SK-N-SH treated with all-trans-retinoic acid at 6 μM for 48 hours (cell line): Measurements from ENCODE around the gene DNAJC24.

Experiments used
- ATAC-seq: fragments of 200-7000 bp; cut with Tn5 transposase; 3 replicates; pipeline ENCODE4 v1.9.1; 2020; ENCODE audit warnings: mild to moderate bottlenecking, moderate library complexity
- ARNTL ChIP-seq: fragments of 450-650 bp; formaldehyde crosslinking; IDR thresholded peaks from 2 replicates; pipeline ENCODE4 v1.5.0; 2020; ENCODE audit warnings: low read depth, mild to moderate bottlenecking, moderate library complexity, borderline replicate concordance
- BACH2 ChIP-seq: fragments of 250-450 bp; sonication (Bioruptor Pico); IDR thresholded peaks from 2 replicates; pipeline ENCODE4 v1.9.0; 2021; ENCODE audit warnings: mild to moderate bottlenecking, borderline replicate concordance
- CSDC2 ChIP-seq: fragments of 250-450 bp; sonication (Bioruptor Pico); IDR thresholded peaks from 2 replicates; pipeline ENCODE4 v1.5.0; 2020; ENCODE audit warnings: mild to moderate bottlenecking, moderate library complexity
- ESRRG ChIP-seq: fragments of 250-450 bp; sonication (Bioruptor Pico); IDR thresholded peaks from 2 replicates; pipeline ENCODE4 v1.6.1; 2021; ENCODE audit warnings: mild to moderate bottlenecking
- GLIS3 ChIP-seq: fragments of 250-450 bp; sonication (Bioruptor Pico); IDR thresholded peaks from 2 replicates; pipeline ENCODE4 v1.5.0; 2020; ENCODE audit warnings: mild to moderate bottlenecking, moderate library complexity
- ISL1 ChIP-seq: fragments of 250-450 bp; sonication (Bioruptor Pico); IDR thresholded peaks from 2 replicates; pipeline ENCODE4 v2.1.2; 2022; ENCODE audit warnings: mild to moderate bottlenecking, moderate library complexity
- OSR1 ChIP-seq: fragments of 250-450 bp; sonication (Bioruptor Pico); IDR thresholded peaks from 2 replicates; pipeline ENCODE4 v1.8.0; 2022; ENCODE audit warnings: moderate library complexity, mild to moderate bottlenecking, inconsistent platforms
- PPARA ChIP-seq: fragments of 250-450 bp; sonication (Bioruptor Pico); IDR thresholded peaks from 2 replicates; pipeline ENCODE4 v1.5.0; 2020; ENCODE audit warnings: mild to moderate bottlenecking, borderline replicate concordance
- RARB ChIP-seq: fragments of 250-450 bp; sonication (Bioruptor Pico); IDR thresholded peaks from 2 replicates; pipeline ENCODE4 v1.8.0; 2021; ENCODE audit warnings: mild to moderate bottlenecking, moderate library complexity
- SNAI2 ChIP-seq: fragments of 250-450 bp; sonication (Bioruptor Pico); IDR thresholded peaks from 2 replicates; pipeline ENCODE4 v1.5.0; 2020; ENCODE audit warnings: mild to moderate bottlenecking, moderate library complexity
- TOX ChIP-seq: fragments of 250-450 bp; sonication (Bioruptor Pico); IDR thresholded peaks from 2 replicates; pipeline ENCODE4 v1.8.0; 2021; ENCODE audit warnings: mild to moderate bottlenecking, moderate library complexity, borderline replicate concordance
- ZC3H10 ChIP-seq: fragments of 250-450 bp; sonication (Bioruptor Pico); IDR thresholded peaks from 2 replicates; pipeline ENCODE4 v1.5.1; 2021; ENCODE audit warnings: mild to moderate bottlenecking, moderate library complexity
- ZFP3 ChIP-seq: fragments of 250-450 bp; sonication (Bioruptor Pico); IDR thresholded peaks from 2 replicates; pipeline ENCODE4 v1.5.0; 2020; ENCODE audit warnings: mild to moderate bottlenecking, moderate library complexity
- ZNF565 ChIP-seq: fragments of 450-650 bp; formaldehyde crosslinking; conservative IDR thresholded peaks from 2 replicates; pipeline ENCODE4 v1.5.0; 2020; ENCODE audit warnings: low read depth, mild to moderate bottlenecking, moderate library complexity
- ZNF70 ChIP-seq: fragments of 450-650 bp; formaldehyde crosslinking; IDR thresholded peaks from 2 replicates; pipeline ENCODE4 v1.5.0; 2020; ENCODE audit warnings: mild to moderate bottlenecking, moderate library complexity
- ZNF8 ChIP-seq: fragments of 450-650 bp; formaldehyde crosslinking; IDR thresholded peaks from 2 replicates; pipeline ENCODE4 v1.5.0; 2020; ENCODE audit warnings: mild to moderate bottlenecking, moderate library complexity
- TF ChIP-seq, protein P1 (sequence below): fragments of 250-450 bp; sonication (Bioruptor Pico); IDR thresholded peaks from 2 replicates; pipeline ENCODE4 v1.5.1; 2020; ENCODE audit warnings: low read depth, mild to moderate bottlenecking, moderate library complexity
- TF ChIP-seq, protein P2 (sequence below): fragments of 250-450 bp; sonication (Bioruptor Pico); IDR thresholded peaks from 2 replicates; pipeline ENCODE4 v1.5.1; 2021; ENCODE audit warnings: mild to moderate bottlenecking, moderate library complexity
- TF ChIP-seq, protein P3 (sequence below): fragments of 250-450 bp; sonication (Bioruptor Pico); IDR thresholded peaks from 2 replicates; pipeline ENCODE4 v1.8.0; 2020; ENCODE audit warnings: mild to moderate bottlenecking, moderate library complexity, borderline replicate concordance
- TF ChIP-seq, protein P4 (sequence below): fragments of 250-450 bp; sonication (Bioruptor Pico); IDR thresholded peaks from 2 replicates; pipeline ENCODE4 v1.5.0; 2020; ENCODE audit warnings: mild to moderate bottlenecking, moderate library complexity

Gene DNAJC24

DNA sequence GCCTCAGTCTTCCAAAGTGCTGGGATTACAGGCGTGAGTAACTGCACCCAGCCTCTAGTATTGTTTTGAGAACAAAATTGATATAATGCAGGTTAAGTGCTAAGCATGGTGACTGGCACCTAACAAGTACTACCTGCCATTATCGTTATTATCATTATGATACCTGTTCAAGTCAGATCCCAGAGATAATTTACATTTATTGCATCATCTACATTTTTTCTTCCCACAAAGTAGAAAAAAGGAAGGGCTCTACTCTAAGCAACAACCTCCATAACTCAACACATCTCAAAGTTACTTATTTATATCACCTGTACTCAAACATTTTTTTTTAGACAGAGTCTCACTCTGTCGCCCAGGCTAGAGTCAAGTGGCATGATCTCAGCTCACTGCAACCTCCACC, 42.2 kb upstream of the DNAJC24 start:
- TF ChIP-seq ZNF565 (no peak), ZNF70 (no peak), SNAI2 (CRISPR knock-in tag) (no peak), RARB (CRISPR knock-in tag) (no peak), BACH2 (CRISPR knock-in tag) (no peak), ISL1 (no peak), ZC3H10 (CRISPR knock-in tag) (no peak)
- TF ChIP-seq, protein P1, sequence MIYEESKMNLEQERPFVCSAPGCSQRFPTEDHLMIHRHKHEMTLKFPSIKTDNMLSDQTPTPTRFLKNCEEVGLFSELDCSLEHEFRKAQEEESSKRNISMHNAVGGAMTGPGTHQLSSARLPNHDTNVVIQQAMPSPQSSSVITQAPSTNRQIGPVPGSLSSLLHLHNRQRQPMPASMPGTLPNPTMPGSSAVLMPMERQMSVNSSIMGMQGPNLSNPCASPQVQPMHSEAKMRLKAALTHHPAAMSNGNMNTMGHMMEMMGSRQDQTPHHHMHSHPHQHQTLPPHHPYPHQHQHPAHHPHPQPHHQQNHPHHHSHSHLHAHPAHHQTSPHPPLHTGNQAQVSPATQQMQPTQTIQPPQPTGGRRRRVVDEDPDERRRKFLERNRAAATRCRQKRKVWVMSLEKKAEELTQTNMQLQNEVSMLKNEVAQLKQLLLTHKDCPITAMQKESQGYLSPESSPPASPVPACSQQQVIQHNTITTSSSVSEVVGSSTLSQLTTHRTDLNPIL (CRISPR knock-in tag) = no peak
- TF ChIP-seq, protein P2, sequence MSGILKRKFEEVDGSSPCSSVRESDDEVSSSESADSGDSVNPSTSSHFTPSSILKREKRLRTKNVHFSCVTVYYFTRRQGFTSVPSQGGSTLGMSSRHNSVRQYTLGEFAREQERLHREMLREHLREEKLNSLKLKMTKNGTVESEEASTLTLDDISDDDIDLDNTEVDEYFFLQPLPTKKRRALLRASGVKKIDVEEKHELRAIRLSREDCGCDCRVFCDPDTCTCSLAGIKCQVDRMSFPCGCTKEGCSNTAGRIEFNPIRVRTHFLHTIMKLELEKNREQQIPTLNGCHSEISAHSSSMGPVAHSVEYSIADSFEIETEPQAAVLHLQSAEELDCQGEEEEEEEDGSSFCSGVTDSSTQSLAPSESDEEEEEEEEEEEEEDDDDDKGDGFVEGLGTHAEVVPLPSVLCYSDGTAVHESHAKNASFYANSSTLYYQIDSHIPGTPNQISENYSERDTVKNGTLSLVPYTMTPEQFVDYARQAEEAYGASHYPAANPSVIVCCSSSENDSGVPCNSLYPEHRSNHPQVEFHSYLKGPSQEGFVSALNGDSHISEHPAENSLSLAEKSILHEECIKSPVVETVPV (CRISPR knock-in tag) = no peak
- no peak for ATAC-seq

DNA sequence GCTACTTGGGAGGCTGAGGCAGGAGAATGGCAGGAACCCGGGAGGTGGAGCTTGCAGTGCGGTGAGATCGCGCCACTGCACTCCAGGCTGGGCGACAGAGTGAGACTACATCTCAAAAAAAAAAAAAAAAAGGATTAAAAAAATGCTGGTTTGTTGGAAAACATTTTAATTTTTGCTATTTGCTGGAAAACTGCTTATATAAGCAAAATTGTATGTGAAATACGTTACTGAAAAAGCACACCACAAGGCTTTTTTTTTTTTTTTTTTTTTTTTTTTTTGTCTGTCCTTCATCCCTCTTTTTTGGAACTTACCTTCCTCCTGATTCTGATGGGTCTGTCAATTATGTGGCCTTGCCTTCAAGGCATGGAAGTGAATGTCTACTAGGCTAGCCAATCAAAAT, 41.0 kb upstream of the DNAJC24 start:
- ATAC-seq = no peak
- TF ChIP-seq ISL1 (no peak), BACH2 (CRISPR knock-in tag) (no peak), CSDC2 (CRISPR knock-in tag) (no peak)

DNA sequence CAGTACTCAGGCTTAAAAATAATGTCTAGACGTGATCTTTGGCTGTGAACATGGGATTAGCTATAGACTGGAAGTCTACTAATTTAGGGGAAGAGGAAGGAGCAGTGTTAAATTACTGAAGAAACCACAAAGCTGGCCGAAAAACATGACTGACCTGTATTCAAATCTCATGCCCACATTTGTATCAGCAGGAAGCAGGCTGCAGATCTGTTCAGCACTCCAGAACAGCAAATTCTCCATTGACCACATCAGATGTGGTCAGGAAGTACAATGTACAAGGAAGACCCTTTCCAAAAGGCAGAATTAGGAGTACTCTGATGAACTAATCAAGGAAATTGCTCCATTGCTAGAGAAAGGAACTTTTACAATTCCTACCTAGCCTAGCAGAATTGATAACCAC, 31.9 kb upstream of the DNAJC24 start:
- TF ChIP-seq ESRRG (CRISPR knock-in tag) (no peak), CSDC2 (CRISPR knock-in tag) (no peak), PPARA (CRISPR knock-in tag) (no peak), ARNTL (CRISPR knock-in tag) (no peak), ZFP3 (CRISPR knock-in tag) (no peak), TOX (no peak), ZNF70 (no peak), OSR1 (CRISPR knock-in tag) (no peak), ZNF8 (no peak), GLIS3 (CRISPR knock-in tag) (no peak), BACH2 (CRISPR knock-in tag) (no peak), ZNF565 (no peak)
- TF ChIP-seq, protein P1 (CRISPR knock-in tag) = no peak
- TF ChIP-seq, protein P3, sequence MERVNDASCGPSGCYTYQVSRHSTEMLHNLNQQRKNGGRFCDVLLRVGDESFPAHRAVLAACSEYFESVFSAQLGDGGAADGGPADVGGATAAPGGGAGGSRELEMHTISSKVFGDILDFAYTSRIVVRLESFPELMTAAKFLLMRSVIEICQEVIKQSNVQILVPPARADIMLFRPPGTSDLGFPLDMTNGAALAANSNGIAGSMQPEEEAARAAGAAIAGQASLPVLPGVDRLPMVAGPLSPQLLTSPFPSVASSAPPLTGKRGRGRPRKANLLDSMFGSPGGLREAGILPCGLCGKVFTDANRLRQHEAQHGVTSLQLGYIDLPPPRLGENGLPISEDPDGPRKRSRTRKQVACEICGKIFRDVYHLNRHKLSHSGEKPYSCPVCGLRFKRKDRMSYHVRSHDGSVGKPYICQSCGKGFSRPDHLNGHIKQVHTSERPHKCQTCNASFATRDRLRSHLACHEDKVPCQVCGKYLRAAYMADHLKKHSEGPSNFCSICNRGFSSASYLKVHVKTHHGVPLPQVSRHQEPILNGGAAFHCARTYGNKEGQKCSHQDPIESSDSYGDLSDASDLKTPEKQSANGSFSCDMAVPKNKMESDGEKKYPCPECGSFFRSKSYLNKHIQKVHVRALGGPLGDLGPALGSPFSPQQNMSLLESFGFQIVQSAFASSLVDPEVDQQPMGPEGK (CRISPR knock-in tag) = no peak
- TF ChIP-seq, protein P2 (CRISPR knock-in tag) = no peak
- TF ChIP-seq, protein P4, sequence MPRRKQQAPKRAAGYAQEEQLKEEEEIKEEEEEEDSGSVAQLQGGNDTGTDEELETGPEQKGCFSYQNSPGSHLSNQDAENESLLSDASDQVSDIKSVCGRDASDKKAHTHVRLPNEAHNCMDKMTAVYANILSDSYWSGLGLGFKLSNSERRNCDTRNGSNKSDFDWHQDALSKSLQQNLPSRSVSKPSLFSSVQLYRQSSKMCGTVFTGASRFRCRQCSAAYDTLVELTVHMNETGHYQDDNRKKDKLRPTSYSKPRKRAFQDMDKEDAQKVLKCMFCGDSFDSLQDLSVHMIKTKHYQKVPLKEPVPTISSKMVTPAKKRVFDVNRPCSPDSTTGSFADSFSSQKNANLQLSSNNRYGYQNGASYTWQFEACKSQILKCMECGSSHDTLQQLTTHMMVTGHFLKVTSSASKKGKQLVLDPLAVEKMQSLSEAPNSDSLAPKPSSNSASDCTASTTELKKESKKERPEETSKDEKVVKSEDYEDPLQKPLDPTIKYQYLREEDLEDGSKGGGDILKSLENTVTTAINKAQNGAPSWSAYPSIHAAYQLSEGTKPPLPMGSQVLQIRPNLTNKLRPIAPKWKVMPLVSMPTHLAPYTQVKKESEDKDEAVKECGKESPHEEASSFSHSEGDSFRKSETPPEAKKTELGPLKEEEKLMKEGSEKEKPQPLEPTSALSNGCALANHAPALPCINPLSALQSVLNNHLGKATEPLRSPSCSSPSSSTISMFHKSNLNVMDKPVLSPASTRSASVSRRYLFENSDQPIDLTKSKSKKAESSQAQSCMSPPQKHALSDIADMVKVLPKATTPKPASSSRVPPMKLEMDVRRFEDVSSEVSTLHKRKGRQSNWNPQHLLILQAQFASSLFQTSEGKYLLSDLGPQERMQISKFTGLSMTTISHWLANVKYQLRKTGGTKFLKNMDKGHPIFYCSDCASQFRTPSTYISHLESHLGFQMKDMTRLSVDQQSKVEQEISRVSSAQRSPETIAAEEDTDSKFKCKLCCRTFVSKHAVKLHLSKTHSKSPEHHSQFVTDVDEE (CRISPR knock-in tag) = no peak
- ATAC-seq = no peak
